Suppressor macrophage treated with lipopolysaccharide for 1 hour (primary cell): ENCODE data around the gene MAGI2.

ENCODE experiments used
- DNase-seq, 3 donors: peaks; one replicate each; pipeline ENCODE4 v3.0.0-alpha.2; 2020 to 2022

MAGI2 gene

GRCh38 chr7:78395298-78396036 lies 1058.0 kb downstream of the MAGI2 start:
- DNase-seq = no peak

- DNase-seq = no peak
Observed at GRCh38 chr7:78389022-78389421, 1064.4 kb downstream of the MAGI2 start.

- no peak for DNase-seq
Observed at GRCh38 chr7:78386520-78386919, 1066.9 kb downstream of the MAGI2 start.

GRCh38 chr7:78383096-78383880 lies 1070.2 kb downstream of the MAGI2 start:
- DNase-seq = no peak

GRCh38 chr7:78379148-78379547 lies 1074.3 kb downstream of the MAGI2 start:
- DNase-seq = no peak

- no peak for DNase-seq
Observed at GRCh38 chr7:78377532-78377931, 1075.9 kb downstream of the MAGI2 start.

- no peak for DNase-seq
Observed at GRCh38 chr7:78370936-78371335, 1082.5 kb downstream of the MAGI2 start.

GRCh38 chr7:78368771-78369170 lies 1084.7 kb downstream of the MAGI2 start:
- DNase-seq = no peak

- no peak for DNase-seq
Observed at GRCh38 chr7:78367280-78367773, 1086.1 kb downstream of the MAGI2 start.

GRCh38 chr7:78363866-78364265 lies 1089.6 kb downstream of the MAGI2 start:
- no peak for DNase-seq

- no peak for DNase-seq
Observed at GRCh38 chr7:78359836-78360235, 1093.6 kb downstream of the MAGI2 start.

- DNase-seq = no peak
Observed at GRCh38 chr7:78357709-78358108, 1095.8 kb downstream of the MAGI2 start.

GRCh38 chr7:78355834-78356233 lies 1097.6 kb downstream of the MAGI2 start:
- no peak for DNase-seq

GRCh38 chr7:78350926-78351325 lies 1102.5 kb downstream of the MAGI2 start:
- no peak for DNase-seq

- no peak for DNase-seq
Observed at GRCh38 chr7:78350391-78350790, 1103.1 kb downstream of the MAGI2 start.

- no peak for DNase-seq
Observed at GRCh38 chr7:78346827-78347226, 1106.6 kb downstream of the MAGI2 start.

- no peak for DNase-seq
Observed at GRCh38 chr7:78345979-78346378, 1107.5 kb downstream of the MAGI2 start.

- DNase-seq = no peak
Observed at GRCh38 chr7:78345293-78345911, 1108.1 kb downstream of the MAGI2 start.

- no peak for DNase-seq
Observed at GRCh38 chr7:78334426-78334825, 1119.0 kb downstream of the MAGI2 start.

GRCh38 chr7:78333530-78334425 lies 1119.7 kb downstream of the MAGI2 start:
- DNase-seq = no peak

- no peak for DNase-seq
Observed at GRCh38 chr7:78329001-78329655, 1124.3 kb downstream of the MAGI2 start.

- DNase-seq = no peak
Observed at GRCh38 chr7:78327718-78328117, 1125.7 kb downstream of the MAGI2 start.
